Mesangial cell (primary cell): Measurements from ENCODE around the gene ADGRG2. TPM values are rescaled to one million over a fixed set of nuclear protein-coding genes. Genes with fewer than 3 reads are reported as not detected.

Experiments used
- total RNA-seq: library from RNA; depleted of rRNA; stranded (reverse); fragments of >200 nt; gene quantifications from 2 replicates; pipeline ENCODE4 v1.2.3, GENCODE V29; 2015

Gene ADGRG2, protein sequence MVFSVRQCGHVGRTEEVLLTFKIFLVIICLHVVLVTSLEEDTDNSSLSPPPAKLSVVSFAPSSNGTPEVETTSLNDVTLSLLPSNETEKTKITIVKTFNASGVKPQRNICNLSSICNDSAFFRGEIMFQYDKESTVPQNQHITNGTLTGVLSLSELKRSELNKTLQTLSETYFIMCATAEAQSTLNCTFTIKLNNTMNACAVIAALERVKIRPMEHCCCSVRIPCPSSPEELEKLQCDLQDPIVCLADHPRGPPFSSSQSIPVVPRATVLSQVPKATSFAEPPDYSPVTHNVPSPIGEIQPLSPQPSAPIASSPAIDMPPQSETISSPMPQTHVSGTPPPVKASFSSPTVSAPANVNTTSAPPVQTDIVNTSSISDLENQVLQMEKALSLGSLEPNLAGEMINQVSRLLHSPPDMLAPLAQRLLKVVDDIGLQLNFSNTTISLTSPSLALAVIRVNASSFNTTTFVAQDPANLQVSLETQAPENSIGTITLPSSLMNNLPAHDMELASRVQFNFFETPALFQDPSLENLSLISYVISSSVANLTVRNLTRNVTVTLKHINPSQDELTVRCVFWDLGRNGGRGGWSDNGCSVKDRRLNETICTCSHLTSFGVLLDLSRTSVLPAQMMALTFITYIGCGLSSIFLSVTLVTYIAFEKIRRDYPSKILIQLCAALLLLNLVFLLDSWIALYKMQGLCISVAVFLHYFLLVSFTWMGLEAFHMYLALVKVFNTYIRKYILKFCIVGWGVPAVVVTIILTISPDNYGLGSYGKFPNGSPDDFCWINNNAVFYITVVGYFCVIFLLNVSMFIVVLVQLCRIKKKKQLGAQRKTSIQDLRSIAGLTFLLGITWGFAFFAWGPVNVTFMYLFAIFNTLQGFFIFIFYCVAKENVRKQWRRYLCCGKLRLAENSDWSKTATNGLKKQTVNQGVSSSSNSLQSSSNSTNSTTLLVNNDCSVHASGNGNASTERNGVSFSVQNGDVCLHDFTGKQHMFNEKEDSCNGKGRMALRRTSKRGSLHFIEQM
- total RNA-seq, result 0.33 and 16.5 TPM in 2 replicates

DNA sequence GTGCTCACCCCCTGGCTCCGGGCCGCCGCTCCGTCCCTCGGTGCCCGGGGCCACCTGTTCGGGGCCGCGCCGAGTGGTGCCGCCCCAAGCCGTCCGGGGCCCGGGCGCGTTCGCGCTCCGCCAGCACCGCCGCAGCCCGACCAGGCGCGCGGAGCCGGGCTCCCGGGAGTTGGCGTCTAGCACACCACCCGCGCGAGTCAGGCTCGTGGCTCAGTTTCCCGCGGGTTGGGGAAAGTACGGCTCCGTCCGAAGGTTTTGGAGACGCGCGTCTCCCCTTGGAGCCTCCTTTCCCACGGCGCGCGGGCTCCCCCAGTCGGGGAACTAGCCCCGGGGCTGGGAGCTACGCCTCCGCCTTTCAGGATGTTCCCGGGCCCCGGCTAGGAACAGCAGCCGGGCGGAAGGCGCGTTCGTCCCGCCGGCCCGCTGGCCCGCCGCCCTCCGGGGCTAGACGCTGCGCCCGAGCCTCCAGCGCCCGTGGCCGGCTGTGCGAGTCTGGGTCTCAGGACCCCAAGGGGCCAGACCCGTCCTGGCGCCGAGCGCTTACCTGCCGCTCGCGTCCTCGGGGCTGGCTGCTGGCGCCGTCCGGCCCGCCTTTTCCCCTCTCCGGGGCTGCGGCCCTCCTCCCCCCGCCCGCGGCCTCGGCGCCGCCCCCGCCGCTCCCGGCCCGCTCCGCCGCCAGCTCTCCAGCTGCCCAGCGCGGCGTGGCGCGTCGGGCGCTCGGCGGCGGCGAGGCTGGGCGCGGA lies at the start of gene ADGRG2:
TSS of gene ADGRG2 (minus strand) at position 571 of the 743 bp plus-strand sequence. CDS start 53,634 bp downstream, outside the sequence.

DNA sequence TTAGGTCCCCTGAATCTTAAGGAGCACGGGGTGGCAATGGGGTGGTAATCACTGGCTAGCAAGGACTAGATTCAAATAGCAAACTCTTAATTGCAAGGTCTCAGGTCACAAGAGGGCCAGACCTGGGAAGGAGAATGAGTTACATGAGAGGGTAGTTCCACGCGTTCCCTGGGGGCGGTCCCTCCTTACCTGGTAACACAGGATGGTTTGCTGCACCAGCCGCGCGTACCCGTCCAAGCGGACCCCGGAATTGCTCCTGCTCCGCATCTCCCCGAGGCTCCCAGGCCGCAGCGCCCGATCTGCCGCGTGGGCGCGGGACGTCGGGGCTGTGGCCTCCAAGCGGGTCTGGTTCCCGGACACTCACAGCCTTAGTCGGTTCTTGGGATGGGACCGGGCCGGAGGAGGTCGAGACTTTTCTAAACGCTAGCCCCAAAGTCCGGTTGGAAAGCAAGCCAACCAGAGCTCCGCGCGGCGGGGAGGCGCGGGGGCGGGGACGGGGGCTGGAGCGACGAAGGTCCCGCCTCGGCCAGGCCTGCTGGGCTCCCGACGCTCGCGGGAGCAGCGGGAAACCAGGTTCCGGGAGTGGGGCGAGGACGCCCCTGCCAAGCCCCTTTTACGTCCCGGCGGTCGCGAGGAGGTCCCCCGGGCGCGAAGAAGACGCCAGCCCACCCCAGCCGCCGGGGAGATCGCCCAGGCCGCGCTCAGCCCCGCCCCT lies 138.4 kb downstream of the ADGRG2 start, which contains the start of gene PHKA2:
TSS of gene PHKA2 (minus strand) at position 449 of the 715 bp plus-strand sequence. CDS start at position 267, 182 bp downstream.

Other genes with a start within 250 kb of the ADGRG2 start
- 11.9 and 28.9 TPM in 2 replicates for gene PHKA2, start 138.4 kb downstream of the ADGRG2 start, total RNA-seq
- 53.4 and 68.6 TPM in 2 replicates for gene PDHA1, start 221.5 kb upstream of the ADGRG2 start, total RNA-seq